GM12801 (cell line): Measurements from ENCODE around the gene ALOX5AP.

Experiments
- CTCF ChIP-seq: IDR thresholded peaks from one replicate; pipeline ENCODE4 v1.5.1; 2011; ENCODE audit warnings: control low read depth; ENCODE audit not compliant: insufficient read length; ENCODE audit errors: extremely low read depth

Gene ALOX5AP

GRCh38 chr13:30797847-30798535 lies 62.6 kb downstream of the ALOX5AP start:
- TF ChIP-seq CTCF: no peak

GRCh38 chr13:30798776-30799355 lies 63.5 kb downstream of the ALOX5AP start:
- no peak for TF ChIP-seq CTCF

- TF ChIP-seq CTCF: no peak
These were observed 64.0 kb downstream of the ALOX5AP start for GRCh38 chr13:30799356-30799824.

GRCh38 chr13:30800107-30800506 lies 64.8 kb downstream of the ALOX5AP start:
- no peak for TF ChIP-seq CTCF

- no peak for TF ChIP-seq CTCF
These were observed 67.2 kb downstream of the ALOX5AP start for GRCh38 chr13:30802501-30802900.

- no peak for TF ChIP-seq CTCF
These were observed 67.7 kb downstream of the ALOX5AP start for GRCh38 chr13:30802953-30803478.

GRCh38 chr13:30803749-30804148 lies 68.4 kb downstream of the ALOX5AP start:
- no peak for TF ChIP-seq CTCF
